Spleen (tissue), 7 donors: ENCODE measurements around the gene ABCA9.

Source experiments
- CTCF ChIP-seq, 11 experiments: fragments of 200-600 bp in 7 of 11; fragments of 450-650 bp in 4 of 11; sonication (generic) in 4 of 11; IDR thresholded peaks in 8 of 11; conservative IDR thresholded peaks in 3 of 11; 1 replicate in 7 of 11; 2 replicates in 4 of 11; pipeline versions ENCODE4 v1.4.0 to v1.8.0; 2016 to 2021; ENCODE audit warnings: antibody characterized with exemption in 11 of 11, inconsistent platforms in 4 of 11, mild to moderate bottlenecking in 1 of 11
- POLR2A ChIP-seq, 3 donors: fragments of 450-650 bp; IDR thresholded peaks; one replicate each; pipeline ENCODE4 v1.5.1; 2017; ENCODE audit warnings: antibody characterized with exemption in 3 of 3, mild to moderate bottlenecking in 1 of 3
- POLR2AphosphoS5 ChIP-seq, 3 donors: sonication (generic); formaldehyde crosslinking; IDR thresholded peaks; one replicate each; pipeline ENCODE4 v1.5.1; 2017; ENCODE audit warnings: antibody characterized with exemption in 3 of 3
- donor health status: DM: no; HTN: no; CAD: no; lungs with moderate emphysema.
- donor health status: DM: no; HTN: no; CAD: no.
- donor health status: DM: no; HTN: no; CAD: no.

- TF ChIP-seq POLR2A (IDR thresholded peaks at IDR 0.05) (no peak), CTCF (IDR thresholded peaks at IDR 0.05 in 8 of 11, conservative IDR thresholded peaks at IDR 0.05 in 3 of 11) (no peak), POLR2AphosphoS5 (IDR thresholded peaks at IDR 0.05) (no peak)
Measured at GRCh38 chr17:69088643-69089200, 28.0 kb upstream of the ABCA9 start.
